Measurements from ENCODE around the gene ICAM4. TPM values are rescaled to one million over a fixed set of nuclear protein-coding genes. Genes with fewer than 3 reads are reported as not detected.

Gene ICAM4
- total and polyA plus RNA-seq, 2 of the 8 experiments (the other 6 are each of a cell fraction or from before 2014, with no cell fraction given): 1.5 to 4.1 TPM

GRCh38 chr19:10329555-10329954, 42.8 kb downstream of the ICAM4 start:
- H2BK20ac ChIP-seq (ENCODE audit: low read length): no peak overlapping the region
- H2BK15ac ChIP-seq (ENCODE audit: low read length): no peak overlapping the region
- no peak overlapping the region for H3K14ac ChIP-seq (ENCODE audit: insufficient read length)
- no peaks in the 10 kb centered on the region for H3K9me3 ChIP-seq (ENCODE audit: insufficient read depth in 2 of 2, low read depth in 1 of 2, low read length in 1 of 2)
- H3K27me3 ChIP-seq (replicated peaks in 1 of 4; ENCODE audit: control insufficient read depth in 3 of 4, extremely low read depth in 1 of 4, insufficient read depth in 3 of 4, low read length in 3 of 4): no peaks in the 10 kb centered on the region; a peak in 1 of 7 replicates
- no peak overlapping the region for H2BK120ac ChIP-seq (replicated peaks; ENCODE audit: low read depth, low read length)
- CTCF ChIA-PET (ENCODE audit: partially characterized antibody): interaction anchor here (1.2 to 1.7 kb wide), 6 partner anchors 9 to 75 kb away, joined by 3 to 6 read pairs (median 4); no protein-coding TSS in a partner anchor
- H3K4me3 ChIP-seq (ENCODE audit: extremely low read depth in 1 of 4, insufficient read depth in 2 of 4, low read depth in 3 of 4, low read length in 4 of 4): no peak overlapping the region
- no peak overlapping the region for H4K91ac ChIP-seq (replicated peaks; ENCODE audit: insufficient read length, low read length)
- H3K36me3 ChIP-seq (ENCODE audit: control insufficient read depth in 2 of 4, insufficient read depth in 4 of 4, low read length in 3 of 4): peaks cover 29 to 50% (median 43%) of the 10 kb centered on the region in 4 experiments
- peaks cover 9 to 22% of the 10 kb centered on the region in 2 experiments for H4K20me1 ChIP-seq (replicated peaks in 1 of 2; ENCODE audit: control insufficient read depth in 1 of 2, insufficient read depth in 2 of 2, low read length in 2 of 2)
- DNase-seq (ENCODE audit: low read depth in 1 of 2, low spot score in 2 of 2) (no peak), FAIRE-seq (no peak)
- no peak overlapping the region for H4K8ac ChIP-seq (ENCODE audit: extremely low read depth, insufficient read depth, low read length)
- no peak overlapping the region for H3K9ac ChIP-seq (replicated peaks in 1 of 4; ENCODE audit: extremely low read depth in 1 of 4, low read depth in 3 of 4, low read length in 3 of 4)
- no peak overlapping the region for H2BK12ac ChIP-seq (ENCODE audit: low read depth, low read length)
- H3K27ac ChIP-seq (ENCODE audit: low read depth, low read length): no peak overlapping the region
- peaks cover 7% of the 10 kb centered on the region for H3K79me1 ChIP-seq (ENCODE audit: low read depth, low read length)
- H3K23me2 ChIP-seq (ENCODE audit: low read depth, low read length): peaks cover 10% of the 10 kb centered on the region
- no peak overlapping the region for H2BK5ac ChIP-seq (ENCODE audit: low read depth, low read length)
- peaks cover 5 to 24% of the 10 kb centered on the region in 2 experiments for H3K79me2 ChIP-seq (ENCODE audit: control insufficient read depth in 1 of 2, insufficient read depth in 2 of 2, low read length in 2 of 2)
- H3K56ac ChIP-seq (replicated peaks; ENCODE audit: insufficient read length, low read depth, low read length): no peak overlapping the region
- no peak overlapping the region for H3K18ac ChIP-seq (ENCODE audit: extremely low read depth, low read length)
- H3K4me2 ChIP-seq (ENCODE audit: insufficient read depth in 1 of 2, low read depth in 2 of 2, low read length in 2 of 2): no peak overlapping the region
- 93% methylated on average over 11 of the region's 13 CpGs; no CpG with 5 or more reads in 1 of the 2 experiments for whole genome bisulfite sequencing, 2 experiments (ENCODE audit: extremely low coverage in 1 of 2, insufficient coverage in 1 of 2, insufficient read length in 1 of 2, insufficient replicate concordance in 2 of 2, low coverage in 1 of 2, low lambda C conversion rate in 2 of 2, missing lambda C conversion rate in 1 of 2)
- H2AK5ac ChIP-seq (ENCODE audit: low read depth, low read length): no peak overlapping the region
- no peak overlapping the region for H3K23ac ChIP-seq (ENCODE audit: insufficient read length)
- H4K5ac ChIP-seq (ENCODE audit: insufficient read length, low read depth, low read length): no peak overlapping the region
- H3K4me1 ChIP-seq (replicated peaks in 1 of 4; ENCODE audit: control insufficient read depth in 3 of 4, insufficient read depth in 4 of 4, low read length in 3 of 4): peaks cover 0 to 14% (median 6%) of the 10 kb centered on the region in 4 experiments; a peak in 6 of 7 replicates
- H3K4ac ChIP-seq (replicated peaks; ENCODE audit: insufficient read length, low read depth, low read length): no peak overlapping the region
- no peak overlapping the region for H2AFZ ChIP-seq (ENCODE audit: low read length)
- POLR2A ChIA-PET (ENCODE audit: partially characterized antibody): interaction anchor here (0.8 to 6.8 kb wide), 7 partner anchors 10 to 69 kb away, joined by 3 to 104 read pairs (median 4); partner anchors contain the start of gene FDX2
- no peak for TF ChIP-seq MAFK (IDR thresholded peaks at IDR 0.05; ENCODE audit: low read depth, low read length)
- TF ChIP-seq ZNF274 (IDR thresholded peaks at IDR 0.05; ENCODE audit: borderline replicate concordance, extremely low read depth, low read length): no peak
- TF ChIP-seq CREB1 (IDR thresholded peaks at IDR 0.05): no peak
- no peak for TF ChIP-seq ASH2L (IDR thresholded peaks at IDR 0.05; ENCODE audit: low read length)
- TF ChIP-seq PHF8 (conservative IDR thresholded peaks at IDR 0.05; ENCODE audit: low read depth, low read length): no peak
- no peak for TF ChIP-seq MAX (IDR thresholded peaks at IDR 0.05)
- TF ChIP-seq CBX5 (IDR thresholded peaks at IDR 0.05; ENCODE audit: low read depth, low read length): no peak
- TF ChIP-seq SP2 (IDR thresholded peaks at IDR 0.05; ENCODE audit: low read length): no peak
- TF ChIP-seq RNF2 (IDR thresholded peaks at IDR 0.05; ENCODE audit: borderline replicate concordance, low read depth, low read length, missing control alignments, poor library complexity, severe bottlenecking): no peak
- no peak for TF ChIP-seq TBP (IDR thresholded peaks at IDR 0.05; ENCODE audit: low read depth, low read length)
- TF ChIP-seq E2F6 (IDR thresholded peaks at IDR 0.05): no peak
- no peak for TF ChIP-seq JUND (IDR thresholded peaks at IDR 0.05; ENCODE audit: low read length)
- TF ChIP-seq TCF12 (IDR thresholded peaks at IDR 0.05; ENCODE audit: low read depth, low read length): no peak
- TF ChIP-seq KDM5A (IDR thresholded peaks at IDR 0.05; ENCODE audit: low read length): no peak
